MM.1S (cell line): ENCODE data around the gene VAV3.

ENCODE experiments used
- DNase-seq: peaks from one replicate; pipeline ENCODE4 v3.0.0-alpha.2; 2015
- H2AFZ ChIP-seq: fragments of 300-600 bp; sonication (generic); 2 replicates; pipeline ENCODE4 v1.6.0; 2016; ENCODE audit warnings: antibody characterized with exemption, low read length
- H3F3A ChIP-seq: fragments of 300-600 bp; sonication (generic); 2 replicates; pipeline ENCODE4 v1.6.1; 2016; ENCODE audit warnings: mild to moderate bottlenecking, antibody characterized with exemption, low read length, moderate library complexity, mixed read lengths; ENCODE audit not compliant: insufficient read depth
- H3K27ac ChIP-seq: fragments of 300-600 bp; sonication (generic); 2 replicates; pipeline ENCODE4 v1.5.1; 2016; ENCODE audit warnings: mild to moderate bottlenecking, low read length
- H3K27me3 ChIP-seq: fragments of 300-600 bp; sonication (generic); replicated peaks from 2 replicates; pipeline ENCODE4 v1.6.0; 2016; ENCODE audit warnings: low read length; ENCODE audit not compliant: insufficient read depth
- H3K36me3 ChIP-seq: fragments of 300-600 bp; sonication (generic); replicated peaks from 2 replicates; pipeline ENCODE4 v1.6.1; 2016; ENCODE audit warnings: mild to moderate bottlenecking, low read length, mixed read lengths; ENCODE audit not compliant: insufficient read depth
- H3K4me1 ChIP-seq: fragments of 300-600 bp; sonication (generic); 2 replicates; pipeline ENCODE4 v1.6.1; 2016; ENCODE audit warnings: low read length, mixed read lengths
- H3K4me2 ChIP-seq: fragments of 300-600 bp; sonication (generic); 2 replicates; pipeline ENCODE4 v1.6.0; 2016; ENCODE audit warnings: low read depth, low read length
- H3K4me3 ChIP-seq: fragments of 300-600 bp; sonication (generic); 2 replicates; pipeline ENCODE4 v1.5.1; 2016; ENCODE audit warnings: low read length, mixed read lengths
- H3K79me2 ChIP-seq: fragments of 300-600 bp; sonication (generic); 2 replicates; pipeline ENCODE4 v1.6.1; 2016; ENCODE audit warnings: mixed run types, low read length, mixed read lengths
- H3K9ac ChIP-seq: fragments of 300-600 bp; sonication (generic); 2 replicates; pipeline ENCODE4 v1.6.1; 2016; ENCODE audit warnings: low read length, mixed read lengths
- H3K9me2 ChIP-seq: fragments of 300-600 bp; sonication (generic); replicated peaks from 2 replicates; pipeline ENCODE4 v1.6.1; 2016; ENCODE audit warnings: mild to moderate bottlenecking, low read length, mixed read lengths; ENCODE audit not compliant: insufficient read depth
- H3K9me3 ChIP-seq: fragments of 300-600 bp; sonication (generic); replicated peaks from 2 replicates; pipeline ENCODE4 v1.6.1; 2016; ENCODE audit warnings: mild to moderate bottlenecking, low read length, mixed read lengths; ENCODE audit not compliant: insufficient read depth
- H4K20me1 ChIP-seq: fragments of 300-600 bp; sonication (generic); 2 replicates; pipeline ENCODE4 v1.6.1; 2016; ENCODE audit warnings: mild to moderate bottlenecking, low read length, moderate library complexity, mixed read lengths; ENCODE audit not compliant: insufficient read depth
- CTCF ChIP-seq: fragments of 300-600 bp; sonication (generic); IDR thresholded peaks from 2 replicates; pipeline ENCODE4 v1.5.1; 2016; ENCODE audit warnings: antibody characterized with exemption, low read length, mixed read lengths
- EZH2 ChIP-seq: fragments of 300-600 bp; sonication (generic); optimal IDR thresholded peaks from 2 replicates; pipeline ENCODE3; 2017; ENCODE audit warnings: low read depth, mild to moderate bottlenecking, antibody characterized with exemption, low read length, mixed read lengths
- EZH2phosphoT487 ChIP-seq: fragments of 300-600 bp; sonication (generic); IDR thresholded peaks from 2 replicates; pipeline ENCODE4 v1.6.1; 2018; ENCODE audit warnings: antibody characterized with exemption, low read length

VAV3 gene

GRCh38 chr1:107810291-107810951 is 154.6 kb downstream of the VAV3 start:
- Histone ChIP-seq H3K9me3 (no peaks in the 10 kb centered on the region), H3K79me2 (no peaks in the 10 kb centered on the region), H3K36me3 (no peaks in the 10 kb centered on the region), H3K27ac (no peak overlapping the region), H3K4me1 (peaks cover 10% of the 10 kb centered on the region), H2AFZ (no peak overlapping the region), H3K4me3 (no peak overlapping the region), H3K9me2 (no peaks in the 10 kb centered on the region), H3K27me3 (no peaks in the 10 kb centered on the region), H3K9ac (no peak overlapping the region), H4K20me1 (no peaks in the 10 kb centered on the region), H3K4me2 (no peak overlapping the region), H3F3A (no peaks in the 10 kb centered on the region)
- no peak for DNase-seq
- no peak for TF ChIP-seq CTCF
- no peak for TF ChIP-seq EZH2phosphoT487
- TF ChIP-seq EZH2, result no peak

GRCh38 chr1:107807855-107808254 is 157.1 kb downstream of the VAV3 start:
- Histone ChIP-seq H3K9ac (no peak overlapping the region), H3K4me2 (no peak overlapping the region), H3K79me2 (no peaks in the 10 kb centered on the region), H2AFZ (no peak overlapping the region), H3K36me3 (no peaks in the 10 kb centered on the region), H3K4me3 (no peak overlapping the region), H4K20me1 (no peaks in the 10 kb centered on the region), H3K27ac (no peak overlapping the region), H3K4me1 (peaks cover 29% of the 10 kb centered on the region), H3K9me2 (no peaks in the 10 kb centered on the region), H3K27me3 (no peaks in the 10 kb centered on the region), H3F3A (no peaks in the 10 kb centered on the region), H3K9me3 (no peaks in the 10 kb centered on the region)
- no peak for DNase-seq
- no peak for TF ChIP-seq EZH2phosphoT487
- no peak for TF ChIP-seq EZH2
- no peak for TF ChIP-seq CTCF

DNA sequence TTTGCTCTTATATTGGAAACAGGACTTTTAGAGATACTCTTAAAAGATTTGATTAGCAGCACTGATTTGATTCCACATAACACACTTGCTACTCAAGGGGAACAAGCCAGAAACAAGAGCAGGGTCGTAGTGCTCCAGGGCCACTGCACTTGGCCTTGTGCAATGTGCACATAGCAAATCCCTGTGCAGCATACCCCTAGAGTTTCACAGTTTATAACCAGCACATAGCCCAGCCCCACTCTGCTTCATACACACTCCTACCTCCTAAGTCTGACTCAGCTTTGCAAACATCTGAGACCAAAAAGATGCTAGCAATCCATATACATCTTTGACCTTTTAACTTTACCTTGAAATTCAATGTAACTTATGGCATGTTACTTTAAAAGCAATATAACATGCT is 157.6 kb downstream of the VAV3 start:
- Histone ChIP-seq H3K9me3 (no peaks in the 10 kb centered on the region), H3K4me2 (no peak overlapping the region), H3K4me3 (no peak overlapping the region), H3K9me2 (no peaks in the 10 kb centered on the region), H3F3A (no peaks in the 10 kb centered on the region), H2AFZ (no peak overlapping the region), H3K36me3 (no peaks in the 10 kb centered on the region), H3K79me2 (no peaks in the 10 kb centered on the region), H3K9ac (no peak overlapping the region), H3K27ac (no peak overlapping the region), H4K20me1 (no peaks in the 10 kb centered on the region), H3K4me1 (peaks cover 29% of the 10 kb centered on the region), H3K27me3 (no peaks in the 10 kb centered on the region)
- DNase-seq, result no peak
- TF ChIP-seq CTCF, result no peak
- TF ChIP-seq EZH2phosphoT487, result no peak
- TF ChIP-seq EZH2, result no peak
